Omental fat pad (tissue), 4 donors: ENCODE measurements around the gene OSBPL1A. TPM values are rescaled to one million over a fixed set of nuclear protein-coding genes. Genes with fewer than 3 reads are reported as not detected.

Source experiments
- ATAC-seq: fragments of 150-250 bp; one replicate; pipeline ENCODE4 v1.9.1; 2016; ENCODE audit warnings: mild to moderate bottlenecking, moderate library complexity; ENCODE audit not compliant: low FRiP score
- DNase-seq: peaks from one replicate; pipeline ENCODE4 v3.0.0-alpha.2; 2019; ENCODE audit warnings: low spot score
- total RNA-seq, 4 donors: library from RNA; depleted of rRNA; stranded (reverse); fragments of >200 nt; gene quantifications; one replicate each; pipeline ENCODE4 v1.1.0, GENCODE V29; 2016
- TF ChIP-seq, protein P1 (sequence below), 3 donors: fragments of 450-650 bp; IDR thresholded peaks; one replicate each; pipeline ENCODE4 v1.5.1; 2016 to 2017; ENCODE audit warnings: antibody characterized with exemption in 3 of 3, mild to moderate bottlenecking in 3 of 3, moderate library complexity in 2 of 3

The OSBPL1A gene
- total RNA-seq, 4 donors from 2014 or later = 67.1 to 123 (median 109) TPM

DNA sequence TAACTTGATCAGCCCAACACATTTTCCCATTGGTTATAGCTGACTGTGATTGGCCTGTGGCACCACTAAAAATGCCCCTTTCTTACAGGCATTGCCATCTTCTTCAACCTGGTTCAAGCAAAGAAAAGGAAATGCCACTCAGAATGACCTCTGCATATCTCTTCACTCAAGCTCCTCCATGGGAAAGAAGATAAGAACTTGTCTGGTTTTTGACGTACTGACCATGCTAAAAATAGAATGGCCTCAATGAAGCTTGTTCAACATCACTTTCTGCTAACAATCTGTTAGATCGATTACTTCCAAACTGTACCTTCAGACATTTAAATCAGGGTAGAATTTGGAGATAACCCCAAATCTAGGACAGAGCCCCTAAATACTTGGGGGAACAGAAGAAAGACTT lies 149.3 kb downstream of the OSBPL1A start:
- no peak for ATAC-seq
- TF ChIP-seq, protein P1, sequence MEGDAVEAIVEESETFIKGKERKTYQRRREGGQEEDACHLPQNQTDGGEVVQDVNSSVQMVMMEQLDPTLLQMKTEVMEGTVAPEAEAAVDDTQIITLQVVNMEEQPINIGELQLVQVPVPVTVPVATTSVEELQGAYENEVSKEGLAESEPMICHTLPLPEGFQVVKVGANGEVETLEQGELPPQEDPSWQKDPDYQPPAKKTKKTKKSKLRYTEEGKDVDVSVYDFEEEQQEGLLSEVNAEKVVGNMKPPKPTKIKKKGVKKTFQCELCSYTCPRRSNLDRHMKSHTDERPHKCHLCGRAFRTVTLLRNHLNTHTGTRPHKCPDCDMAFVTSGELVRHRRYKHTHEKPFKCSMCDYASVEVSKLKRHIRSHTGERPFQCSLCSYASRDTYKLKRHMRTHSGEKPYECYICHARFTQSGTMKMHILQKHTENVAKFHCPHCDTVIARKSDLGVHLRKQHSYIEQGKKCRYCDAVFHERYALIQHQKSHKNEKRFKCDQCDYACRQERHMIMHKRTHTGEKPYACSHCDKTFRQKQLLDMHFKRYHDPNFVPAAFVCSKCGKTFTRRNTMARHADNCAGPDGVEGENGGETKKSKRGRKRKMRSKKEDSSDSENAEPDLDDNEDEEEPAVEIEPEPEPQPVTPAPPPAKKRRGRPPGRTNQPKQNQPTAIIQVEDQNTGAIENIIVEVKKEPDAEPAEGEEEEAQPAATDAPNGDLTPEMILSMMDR (IDR thresholded peaks at IDR 0.05) = no peak
- no peak for DNase-seq

DNA sequence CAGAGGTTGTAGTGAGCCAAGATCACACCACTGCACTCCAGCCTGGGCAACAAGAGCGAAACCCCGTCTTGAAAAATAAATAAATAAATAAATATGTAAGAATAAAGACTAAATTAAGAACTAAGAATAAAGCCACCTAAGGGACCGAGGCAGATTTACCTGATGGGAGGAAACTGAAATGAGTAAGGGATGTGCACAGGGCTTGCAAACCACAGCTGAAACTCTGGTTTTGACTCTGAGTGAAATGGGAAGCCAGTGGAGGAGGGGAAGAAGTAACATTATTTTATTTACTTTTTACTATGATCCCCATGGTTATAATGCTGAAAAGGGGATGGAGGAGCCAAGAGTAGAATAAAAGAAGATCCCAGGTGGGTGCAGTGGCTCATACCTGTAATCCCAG lies 151.5 kb downstream of the OSBPL1A start:
- no peak for ATAC-seq
- DNase-seq = no peak
- TF ChIP-seq, protein P1 (IDR thresholded peaks at IDR 0.05) = no peak

DNA sequence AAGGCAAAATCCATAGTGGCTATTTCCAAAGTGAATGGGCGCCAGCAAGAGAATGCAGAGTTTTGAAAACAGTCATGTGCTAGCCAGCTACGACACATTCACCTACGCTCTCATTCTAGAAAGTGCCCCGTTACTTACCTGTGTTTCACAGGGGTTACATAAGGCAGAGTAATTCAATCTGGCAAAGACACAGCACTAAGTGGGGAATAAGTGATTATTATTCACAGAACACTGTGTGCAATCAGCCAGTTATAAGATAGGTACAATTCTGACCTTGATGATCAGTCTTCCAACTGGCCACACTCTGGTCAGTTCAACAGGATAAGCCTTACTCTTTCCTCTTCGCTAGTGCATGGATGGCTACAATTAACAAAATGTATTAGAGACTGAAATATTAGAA lies 152.9 kb downstream of the OSBPL1A start:
- DNase-seq = no peak
- TF ChIP-seq, protein P1 (IDR thresholded peaks at IDR 0.05) = no peak
- no peak for ATAC-seq

DNA sequence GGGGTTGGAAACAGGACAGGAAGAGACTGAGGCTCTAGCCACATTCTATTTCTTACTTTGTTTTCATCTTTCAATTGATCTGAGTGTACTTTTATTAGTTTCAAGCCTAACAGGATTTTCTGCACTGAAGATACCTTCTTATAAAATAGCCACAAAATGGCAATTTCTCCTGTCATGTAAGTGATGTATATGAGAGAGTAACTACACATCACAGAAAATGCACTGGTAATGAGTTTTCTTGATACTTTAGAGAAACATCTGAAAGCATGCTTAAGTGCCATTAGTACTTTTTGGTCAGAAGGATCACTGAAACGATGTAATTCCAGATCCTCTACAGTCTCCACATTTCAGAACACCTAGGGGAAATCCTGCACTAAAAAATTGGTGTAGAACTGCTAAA lies 153.9 kb downstream of the OSBPL1A start:
- TF ChIP-seq, protein P1 (IDR thresholded peaks at IDR 0.05) = no peak
- no peak for ATAC-seq

DNA sequence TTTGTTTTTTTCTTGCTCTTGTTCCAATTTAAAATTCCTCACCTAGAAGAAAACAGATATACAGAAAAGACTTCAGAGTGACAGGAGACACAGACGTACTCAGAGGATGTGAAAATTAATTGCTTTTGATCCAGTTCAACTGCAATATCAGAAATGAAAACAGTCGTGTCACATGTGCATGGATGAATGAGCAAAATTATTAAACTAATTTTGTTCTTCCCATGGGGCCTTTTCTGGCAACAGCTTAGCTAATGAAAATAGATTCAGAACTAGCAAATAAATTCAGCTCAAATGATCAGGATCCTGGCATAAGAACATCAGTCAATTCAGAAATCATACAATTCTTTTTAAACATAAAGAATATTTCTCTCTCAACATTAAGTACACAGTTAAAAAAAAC lies 158.3 kb downstream of the OSBPL1A start:
- no peak for DNase-seq
- no peak for ATAC-seq

More for the DNA sequence above, 153.9 kb downstream of the OSBPL1A start:
- no peak for DNase-seq

DNA sequence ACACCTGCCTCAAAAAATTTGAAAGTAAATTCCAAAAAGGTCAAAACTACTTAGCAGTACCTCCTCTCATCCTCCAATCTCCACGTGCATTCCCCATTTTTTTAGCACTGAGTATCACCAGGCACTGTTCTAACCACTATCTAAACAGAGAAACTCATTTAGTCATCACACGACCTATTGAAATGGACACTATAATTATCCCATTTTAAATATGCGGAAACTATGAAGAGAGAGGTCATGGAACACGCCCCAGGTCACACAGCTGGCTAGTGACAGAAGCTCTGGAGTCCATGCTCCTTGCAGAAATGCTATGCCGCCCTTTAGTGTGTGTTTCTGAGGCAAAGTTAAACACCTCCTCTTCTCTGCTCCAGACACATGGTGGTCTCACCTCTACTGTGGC lies 159.2 kb downstream of the OSBPL1A start:
- TF ChIP-seq, protein P1 (IDR thresholded peaks at IDR 0.05) = no peak
- no peak for ATAC-seq

More for the DNA sequence above, 158.3 kb downstream of the OSBPL1A start:
- TF ChIP-seq, protein P1 (IDR thresholded peaks at IDR 0.05) = no peak

DNA sequence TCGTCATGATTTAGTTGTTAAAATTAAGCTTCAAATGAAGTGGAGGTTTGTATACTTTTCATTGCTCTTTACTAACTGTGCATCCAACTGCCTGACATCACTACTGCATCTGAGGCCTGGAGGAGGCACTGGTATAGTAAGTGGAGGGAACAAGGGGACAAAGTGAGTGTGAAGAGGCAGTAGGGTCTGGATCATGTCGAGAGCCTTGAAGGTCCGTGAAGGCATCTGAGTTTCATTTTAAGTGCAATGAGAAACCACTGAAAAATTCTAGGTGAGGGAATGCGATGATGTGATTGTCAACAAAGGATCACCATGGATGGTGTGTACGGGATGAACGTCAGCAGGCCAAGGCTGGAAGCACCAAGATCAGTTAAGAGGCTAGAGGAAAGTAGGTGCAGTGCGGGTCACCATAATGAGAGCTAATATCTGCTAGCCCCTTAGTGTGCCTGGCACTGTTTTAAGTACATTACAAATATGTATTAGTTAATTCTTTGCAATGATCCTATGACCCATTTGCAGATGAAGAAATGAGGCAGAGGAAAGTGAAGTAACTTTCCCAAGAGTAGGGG lies 162.7 kb downstream of the OSBPL1A start:
- TF ChIP-seq, protein P1 (IDR thresholded peaks at IDR 0.05) = no peak
- ATAC-seq (peak; percentile 26), DNase-seq (no peak)

More for the DNA sequence above, 159.2 kb downstream of the OSBPL1A start:
- DNase-seq = no peak
